CD4-positive, alpha-beta T cell (primary cell): ENCODE results near the gene TIAM1. TPM values are rescaled to one million over a fixed set of nuclear protein-coding genes. Genes with fewer than 3 reads are reported as not detected.
A peak's percentile ranks its signal among the peaks of the same experiment; 100 is the strongest.

Experiments used
- ATAC-seq: fragments of 200-7000 bp; cut with Tn5 transposase; one replicate; pipeline ENCODE4 v1.10.0; 2022; ENCODE audit warnings: mild to moderate bottlenecking; ENCODE audit not compliant: poor library complexity
- CTCF ChIA-PET: fragments of 350-600 bp; sonication (Branson Sonifier 250); formaldehyde crosslinking; loops from one replicate; lab custom pipeline; 2021; ENCODE audit warnings: antibody characterized with exemption, inconsistent platforms; lab: Charles Lee
- POLR2A ChIA-PET: fragments of 350-600 bp; sonication (Branson Sonifier 250); formaldehyde crosslinking; loops from one replicate; lab custom pipeline; 2021; ENCODE audit warnings: antibody characterized with exemption, inconsistent platforms; lab: Charles Lee
- DNase-seq, 14 experiments: peaks; one replicate each; pipeline ENCODE4 v3.0.0-alpha.2; 2013 to 2020; ENCODE audit warnings: mixed read lengths in 2 of 14
- H3K27ac ChIP-seq, 2 donors: one replicate each; pipeline versions ENCODE4 v1.5.1 to v1.7.0; 2013; ENCODE audit warnings: low read length in 2 of 2, low read depth in 1 of 2, mild to moderate bottlenecking in 1 of 2
- H3K27me3 ChIP-seq, 2 experiments: 1 replicate in 1 of 2; 2 replicates in 1 of 2; pipeline versions ENCODE4 v1.6.1 to v1.7.0; 2013; ENCODE audit warnings: low read length in 2 of 2, control low read depth in 1 of 2, mild to moderate bottlenecking in 1 of 2, moderate library complexity in 1 of 2; ENCODE audit not compliant: insufficient read depth in 2 of 2, control insufficient read depth in 1 of 2
- H3K36me3 ChIP-seq: one replicate; pipeline ENCODE4 v1.6.1; 2013; ENCODE audit warnings: low read length, control low read depth; ENCODE audit not compliant: insufficient read depth
- H3K4me1 ChIP-seq: one replicate; pipeline ENCODE4 v1.6.1; 2013; ENCODE audit warnings: low read length, control low read depth; ENCODE audit not compliant: insufficient read depth
- H3K4me3 ChIP-seq: one replicate; pipeline ENCODE4 v1.5.1; 2013; ENCODE audit warnings: mild to moderate bottlenecking, low read length, moderate library complexity
- H3K9me3 ChIP-seq, 2 experiments: 1 replicate in 1 of 2; 2 replicates in 1 of 2; pipeline versions ENCODE4 v1.6.1 to v1.7.0; 2013; ENCODE audit warnings: low read length in 2 of 2, mild to moderate bottlenecking in 2 of 2, control low read depth in 1 of 2, moderate library complexity in 1 of 2; ENCODE audit not compliant: control insufficient read depth in 1 of 2, insufficient read depth in 1 of 2
- H3K27ac Mint-ChIP-seq: one replicate; pipeline ENCODE4 v1.8.0; 2020; ENCODE audit warnings: mixed read lengths
- H3K27me3 Mint-ChIP-seq: one replicate; pipeline ENCODE4 v1.8.0; 2021; ENCODE audit warnings: mixed read lengths
- H3K36me3 Mint-ChIP-seq: one replicate; pipeline ENCODE4 v1.8.0; 2021; ENCODE audit warnings: low read depth, mixed read lengths
- H3K4me1 Mint-ChIP-seq: one replicate; pipeline ENCODE4 v1.8.0; 2021; ENCODE audit warnings: low read depth, mixed read lengths
- H3K4me3 Mint-ChIP-seq: one replicate; pipeline ENCODE4 v1.8.0; 2020; ENCODE audit warnings: mild to moderate bottlenecking, mixed read lengths
- H3K9me3 Mint-ChIP-seq: one replicate; pipeline ENCODE4 v1.8.0; 2020; ENCODE audit warnings: mixed read lengths
- CTCF ChIP-seq: fragments of 200-600 bp; IDR thresholded peaks from one replicate; pipeline ENCODE4 v1.8.0; 2022; ENCODE audit warnings: antibody characterized with exemption, mild to moderate bottlenecking
- intact Hi-C, 2 experiments: fragments of 100-400 bp; cut with DNase I in 1 of 2; cut with micrococcal nuclease in 1 of 2; formaldehyde crosslinking; loops; one replicate each; pipeline versions ENCODE4 v1.15.1 to v1.9.0; 2023 to 2025; cut with DNase I, micrococcal nuclease
- total RNA-seq, 174 experiments: library from RNA in 2 of 174; stranded (reverse) in 2 of 174; gene quantifications; one replicate each; pipeline ENCODE4 v1.2.3 and lab custom pipeline; 2021 to 2026

TIAM1 gene
- total RNA-seq, 2 experiments from 2014 or later, result 39.6 to 39.8 TPM

GRCh38 chr21:31151156-31152045, 192.7 kb downstream of the TIAM1 start:
- ATAC-seq, result no peak
- TF ChIP-seq CTCF, result no peak
- POLR2A ChIA-PET, result interaction anchor here (0.8 kb wide), 1 partner anchor 8 kb away, joined by 4 read pairs; no protein-coding TSS in a partner anchor

GRCh38 chr21:31145274-31145673, 198.8 kb downstream of the TIAM1 start:
- Histone ChIP-seq H3K4me1 (peaks cover 20% of the 10 kb centered on the region), H3K9me3 (no peaks in the 10 kb centered on the region), H3K27ac (no peak overlapping the region), H3K4me3 (no peak overlapping the region), H3K36me3 (peaks cover 53% of the 10 kb centered on the region), H3K27me3 (no peaks in the 10 kb centered on the region)
- intact Hi-C loops, result no loop called here
- Mint-ChIP-seq H3K36me3 (peaks cover 79% of the 10 kb centered on the region), H3K9me3 (no peaks in the 10 kb centered on the region), H3K4me1 (peaks cover 55% of the 10 kb centered on the region), H3K4me3 (no peak overlapping the region), H3K27ac (no peak overlapping the region), H3K27me3 (no peaks in the 10 kb centered on the region)
- POLR2A ChIA-PET, result interaction anchor here (0.9 kb wide), 1 partner anchor 13 kb away, joined by 3 read pairs; no protein-coding TSS in a partner anchor
- CTCF ChIA-PET, result no interaction called here
- TF ChIP-seq CTCF, result no peak
- no peak for ATAC-seq
- no peak for DNase-seq

More at GRCh38 chr21:31151156-31152045, 192.7 kb downstream of the TIAM1 start:
- H3K4me3 ChIP-seq, result no peak overlapping the region
- Mint-ChIP-seq H3K4me3 (no peak overlapping the region), H3K27ac (peak overlapping the region; percentile 47), H3K27me3 (no peaks in the 10 kb centered on the region), H3K36me3 (peaks cover 95% of the 10 kb centered on the region), H3K9me3 (no peaks in the 10 kb centered on the region), H3K4me1 (peaks cover 75% of the 10 kb centered on the region)
- peaks cover 0 to 6% of the 10 kb centered on the region in 2 experiments for H3K9me3 ChIP-seq
- H3K4me1 ChIP-seq, result peaks cover 23% of the 10 kb centered on the region
- no peaks in the 10 kb centered on the region for H3K27me3 ChIP-seq
- CTCF ChIA-PET, result no interaction called here
- peaks cover 56% of the 10 kb centered on the region for H3K36me3 ChIP-seq
- DNase-seq, result no peak
- H3K27ac ChIP-seq, result no peak overlapping the region
- intact Hi-C loops, result loop anchor here in 1 of 2 experiments (10.0 kb wide), 1 partner anchor 583 kb away; the partner anchor contains the start of gene SCAF4

GRCh38 chr21:31143036-31143435, 201.0 kb downstream of the TIAM1 start:
- H3K4me3 Mint-ChIP-seq, result no peak overlapping the region
- no peaks in the 10 kb centered on the region for H3K27me3 ChIP-seq
- TF ChIP-seq CTCF, result no peak
- H3K36me3 Mint-ChIP-seq, result peaks cover 78% of the 10 kb centered on the region
- H3K4me1 Mint-ChIP-seq, result peaks cover 53% of the 10 kb centered on the region
- intact Hi-C loops, result loop anchor here (2.0 kb wide), 2 partner anchors 16 to 42 kb away; no protein-coding TSS in a partner anchor
- no peaks in the 10 kb centered on the region for H3K27me3 Mint-ChIP-seq
- H3K9me3 ChIP-seq, result no peaks in the 10 kb centered on the region
- no peaks in the 10 kb centered on the region for H3K9me3 Mint-ChIP-seq
- no peak overlapping the region for H3K27ac Mint-ChIP-seq
- peaks cover 18% of the 10 kb centered on the region for H3K4me1 ChIP-seq
- no peak overlapping the region for H3K4me3 ChIP-seq
- CTCF ChIA-PET, result interaction anchor here (0.7 to 1.7 kb wide), 6 partner anchors 10 to 846 kb away, joined by 3 to 6 read pairs (median 4); no protein-coding TSS in a partner anchor
- peaks cover 47% of the 10 kb centered on the region for H3K36me3 ChIP-seq
- POLR2A ChIA-PET, result interaction anchor here (1.0 kb wide), 1 partner anchor 10 kb away, joined by 3 read pairs; no protein-coding TSS in a partner anchor
- ATAC-seq (no peak), DNase-seq (no peak)
- H3K27ac ChIP-seq, result no peak overlapping the region
